LNCaP clone FGC (cell line): ENCODE data around the gene HTR2B.

Source experiments
- DNase-seq: peaks from one replicate; pipeline ENCODE4 v3.0.0-alpha.2; 2011; ENCODE audit warnings: low read depth
- H3K4me3 ChIP-seq: 2 replicates; pipeline ENCODE4 v1.5.1; 2011; ENCODE audit warnings: mild to moderate bottlenecking, low read depth, low read length, control low read depth
- TF ChIP-seq, protein P1 (sequence below): IDR thresholded peaks from 2 replicates; pipeline ENCODE4 v1.5.1; 2012; ENCODE audit warnings: mild to moderate bottlenecking; ENCODE audit not compliant: control insufficient read depth, insufficient read depth; ENCODE audit errors: extremely low read depth

Gene HTR2B

DNA sequence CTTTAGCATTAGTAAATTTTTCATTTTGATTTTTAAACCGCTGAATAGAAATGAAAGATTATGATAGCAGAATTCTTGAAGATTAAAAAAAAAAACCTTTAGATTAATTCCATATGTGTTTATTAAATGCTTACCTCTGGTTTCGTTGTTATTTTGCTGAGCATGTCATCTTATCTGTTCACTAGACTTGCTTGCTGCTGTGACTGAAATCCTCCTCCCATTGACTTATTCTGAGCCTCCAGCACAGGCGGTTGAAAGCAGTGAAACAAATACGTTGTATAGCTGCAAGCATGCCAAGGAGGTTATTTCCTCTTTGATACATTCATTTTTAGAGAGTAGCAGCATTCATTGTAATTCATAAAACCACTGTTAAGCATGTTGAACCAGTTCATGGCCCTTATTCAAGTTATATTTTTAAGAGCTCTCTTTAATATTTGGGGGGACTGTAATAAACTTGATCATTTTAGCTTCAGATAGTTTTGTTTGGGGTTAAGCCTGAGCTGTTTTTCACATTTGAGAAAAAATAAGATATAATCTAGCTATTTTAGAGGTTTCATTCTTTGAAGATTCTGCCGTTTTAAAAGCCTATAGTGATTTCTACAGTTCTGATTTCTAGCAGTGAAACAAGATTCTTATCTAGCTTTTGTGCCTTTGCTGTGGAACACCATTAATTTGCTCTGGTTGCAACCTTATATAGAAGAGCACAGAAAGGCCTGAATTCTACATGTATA is at the start of gene HTR2B:
Gene HTR2B, minus strand, starts transcription at position 205 of the 731 bp plus-strand sequence. CDS start 1,278 bp downstream, outside the sequence.
- TF ChIP-seq, protein P1, sequence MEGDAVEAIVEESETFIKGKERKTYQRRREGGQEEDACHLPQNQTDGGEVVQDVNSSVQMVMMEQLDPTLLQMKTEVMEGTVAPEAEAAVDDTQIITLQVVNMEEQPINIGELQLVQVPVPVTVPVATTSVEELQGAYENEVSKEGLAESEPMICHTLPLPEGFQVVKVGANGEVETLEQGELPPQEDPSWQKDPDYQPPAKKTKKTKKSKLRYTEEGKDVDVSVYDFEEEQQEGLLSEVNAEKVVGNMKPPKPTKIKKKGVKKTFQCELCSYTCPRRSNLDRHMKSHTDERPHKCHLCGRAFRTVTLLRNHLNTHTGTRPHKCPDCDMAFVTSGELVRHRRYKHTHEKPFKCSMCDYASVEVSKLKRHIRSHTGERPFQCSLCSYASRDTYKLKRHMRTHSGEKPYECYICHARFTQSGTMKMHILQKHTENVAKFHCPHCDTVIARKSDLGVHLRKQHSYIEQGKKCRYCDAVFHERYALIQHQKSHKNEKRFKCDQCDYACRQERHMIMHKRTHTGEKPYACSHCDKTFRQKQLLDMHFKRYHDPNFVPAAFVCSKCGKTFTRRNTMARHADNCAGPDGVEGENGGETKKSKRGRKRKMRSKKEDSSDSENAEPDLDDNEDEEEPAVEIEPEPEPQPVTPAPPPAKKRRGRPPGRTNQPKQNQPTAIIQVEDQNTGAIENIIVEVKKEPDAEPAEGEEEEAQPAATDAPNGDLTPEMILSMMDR, result no peak
- DNase-seq, result no peak
- no peak within 1 kb of the TSS for H3K4me3 ChIP-seq

DNA sequence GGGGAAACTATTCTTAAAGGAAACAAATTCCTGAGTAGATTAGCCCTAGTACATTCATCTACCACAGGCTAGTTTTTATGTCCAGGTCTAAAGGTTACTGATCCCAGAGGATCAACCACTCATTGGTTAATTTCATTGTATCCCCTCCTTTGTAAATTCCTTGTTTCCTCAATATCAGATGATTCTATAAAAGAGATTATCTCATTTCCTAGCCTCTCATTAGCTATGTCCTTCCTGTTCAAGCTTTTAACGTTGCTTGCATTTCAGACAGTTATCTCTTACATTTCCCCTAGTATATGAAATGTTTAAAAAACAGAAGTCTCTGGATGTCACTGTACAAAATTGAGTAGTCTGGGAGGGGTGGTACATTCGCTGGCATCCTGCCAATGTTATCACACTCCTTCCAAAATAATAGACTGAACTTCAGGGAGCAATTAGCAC is 49.4 kb upstream of the HTR2B start:
- TF ChIP-seq, protein P1, result no peak
- H3K4me3 ChIP-seq, result no peak overlapping the region
- DNase-seq, result no peak

DNA sequence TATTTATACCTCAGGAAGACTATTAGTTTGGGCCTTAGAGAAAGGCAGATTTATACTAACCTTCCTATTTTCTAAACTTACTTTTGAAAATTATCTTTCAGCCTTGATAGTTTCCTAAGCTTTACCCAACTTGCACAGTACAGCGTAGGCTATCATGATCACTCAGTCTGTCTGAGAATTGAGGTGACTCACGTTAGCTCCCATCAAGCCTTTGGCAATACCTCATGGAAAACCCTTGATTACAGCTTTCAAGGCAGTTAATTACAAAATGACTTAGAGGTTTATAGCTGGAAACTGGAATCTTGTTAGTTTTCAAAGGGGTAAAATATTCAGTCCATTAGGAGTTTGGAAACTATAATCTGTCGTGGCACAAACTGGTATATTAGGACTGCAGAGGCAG is 47.2 kb upstream of the HTR2B start:
- no peak for DNase-seq
- TF ChIP-seq, protein P1, result no peak
- no peak overlapping the region for H3K4me3 ChIP-seq

DNA sequence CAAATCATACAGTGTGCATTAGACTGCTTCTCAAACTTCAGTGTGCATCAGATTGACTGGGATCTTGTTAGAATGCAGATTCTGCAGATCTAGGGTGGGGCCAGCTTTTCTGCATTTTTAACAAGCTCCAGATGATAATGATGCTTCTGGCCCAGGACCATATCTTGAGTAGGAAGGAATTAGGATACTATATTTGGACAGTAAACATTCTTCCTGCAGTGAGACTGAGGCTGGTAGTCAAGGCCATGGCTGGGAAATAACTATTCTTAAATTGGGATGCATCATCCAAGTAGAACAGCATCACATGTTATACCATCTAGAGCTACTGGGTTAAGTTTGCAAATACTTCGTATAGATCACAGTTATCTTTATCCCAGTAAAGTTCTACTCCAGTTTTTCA is 45.2 kb upstream of the HTR2B start:
- TF ChIP-seq, protein P1, result no peak
- H3K4me3 ChIP-seq, result no peak overlapping the region
- DNase-seq, result no peak

DNA sequence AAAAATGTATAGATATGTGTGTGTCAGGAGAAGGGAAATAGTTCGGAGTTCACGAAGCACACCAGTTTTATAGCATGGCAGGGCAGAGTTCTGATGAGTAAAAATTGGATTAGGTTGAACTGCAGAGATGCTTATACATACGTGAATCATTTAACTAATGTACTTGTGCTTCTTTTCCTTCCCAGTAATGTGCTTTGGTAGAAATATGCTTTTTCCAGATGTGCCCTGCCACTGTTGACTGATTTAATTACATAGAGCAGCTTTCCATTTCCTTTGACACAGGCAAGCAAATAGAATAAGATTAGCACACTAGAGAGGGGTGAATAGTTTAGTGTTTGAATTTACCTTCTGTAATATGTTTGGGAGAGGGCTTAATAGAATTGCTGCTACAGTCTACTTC is 44.6 kb upstream of the HTR2B start:
- TF ChIP-seq, protein P1, result no peak
- DNase-seq, result no peak

DNA sequence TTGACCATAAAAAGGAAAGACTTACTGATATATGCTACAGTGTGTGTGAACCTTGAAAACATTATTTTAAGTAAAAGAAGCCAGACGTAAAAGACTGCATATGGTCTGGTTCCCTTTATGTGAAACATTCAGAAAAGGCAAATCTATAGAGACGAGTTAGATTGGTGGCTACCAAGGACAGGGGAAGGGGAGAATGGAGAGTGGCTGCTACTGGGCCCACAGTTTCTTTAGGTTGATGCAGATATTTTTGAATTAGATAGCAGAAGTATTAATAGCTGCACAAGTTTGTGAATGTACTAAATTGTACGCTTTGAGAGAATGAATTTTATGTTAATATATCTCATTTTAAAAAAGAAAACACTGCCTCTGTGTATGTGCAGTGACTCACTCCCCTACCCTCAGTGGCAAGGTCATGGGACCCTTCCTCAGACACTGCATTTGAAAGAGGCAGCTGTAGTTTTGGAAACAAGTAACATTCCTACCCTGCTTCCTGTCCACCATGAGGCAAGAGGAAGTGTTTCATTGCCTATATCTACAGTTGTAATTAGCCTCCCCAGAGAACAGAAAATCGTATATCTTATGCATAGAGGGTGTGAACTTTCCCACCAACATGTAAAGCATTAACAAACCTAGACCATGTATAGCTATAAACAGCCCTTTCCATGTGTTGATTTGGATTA is 43.8 kb upstream of the HTR2B start:
- no peak overlapping the region for H3K4me3 ChIP-seq
- DNase-seq, result no peak
- TF ChIP-seq, protein P1, result no peak

More for the DNA sequence above, 44.6 kb upstream of the HTR2B start:
- no peak overlapping the region for H3K4me3 ChIP-seq
